Measurements from ENCODE around the gene TMEM94.

TMEM94 gene

DNA sequence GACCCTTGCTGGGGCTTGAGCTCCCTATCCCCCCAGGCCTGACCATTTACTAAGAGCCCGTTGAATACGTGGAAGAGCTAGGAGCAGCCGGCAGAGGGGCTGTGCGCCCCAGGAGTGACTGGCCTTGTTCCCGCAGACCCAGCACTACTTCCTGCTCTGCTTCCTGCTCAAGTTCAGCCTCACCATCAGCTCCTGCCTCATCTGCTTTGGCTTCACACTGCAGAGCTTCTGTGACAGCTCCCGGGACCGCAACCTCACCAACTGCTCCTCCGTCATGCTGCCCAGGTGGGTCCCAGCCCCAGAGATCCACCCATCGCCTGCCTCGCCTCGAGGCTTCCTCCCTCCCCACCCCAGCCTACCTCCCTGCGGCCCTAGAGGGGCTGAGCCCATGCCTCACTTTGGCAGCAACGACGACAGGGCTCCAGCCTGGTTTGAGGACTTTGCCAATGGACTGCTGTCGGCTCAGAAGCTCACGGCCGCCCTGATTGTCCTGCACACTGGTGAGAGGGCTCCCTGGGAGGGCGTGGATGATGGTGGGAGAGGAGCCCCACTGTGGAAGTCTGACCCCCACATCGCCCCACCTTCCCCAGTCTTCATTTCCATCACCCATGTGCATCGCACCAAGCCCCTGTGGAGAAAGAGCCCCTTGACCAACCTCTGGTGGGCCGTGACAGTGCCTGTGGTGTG, 41.7 kb downstream of the TMEM94 start:
- no peak for DNase-seq (ENCODE audit: low spot score)

DNA sequence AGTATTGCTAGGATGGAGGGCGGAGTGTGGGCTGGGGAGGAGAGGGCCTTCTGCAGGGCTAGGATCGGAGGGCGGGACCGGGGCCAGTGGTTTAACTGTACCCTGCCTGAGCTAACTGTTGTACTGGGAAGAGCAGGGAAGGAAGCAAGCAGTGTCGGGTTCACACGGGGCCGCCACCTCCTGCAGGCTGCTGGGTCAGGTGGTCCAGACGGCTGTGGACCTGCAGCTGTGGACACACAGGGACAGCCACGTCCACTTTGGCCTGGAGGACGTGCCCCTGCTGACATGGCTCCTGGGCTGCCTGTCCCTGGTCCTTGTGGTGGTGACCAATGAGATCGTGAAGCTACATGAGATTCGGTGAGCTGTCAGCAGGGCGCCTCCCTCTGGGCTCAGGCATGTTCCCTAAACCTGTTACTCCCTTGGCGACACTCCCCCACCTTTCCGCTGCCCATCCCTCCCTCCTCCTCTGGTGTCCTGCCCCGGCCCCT, 42.3 kb downstream of the TMEM94 start:
- DNase-seq (ENCODE audit: low spot score), result no peak

DNA sequence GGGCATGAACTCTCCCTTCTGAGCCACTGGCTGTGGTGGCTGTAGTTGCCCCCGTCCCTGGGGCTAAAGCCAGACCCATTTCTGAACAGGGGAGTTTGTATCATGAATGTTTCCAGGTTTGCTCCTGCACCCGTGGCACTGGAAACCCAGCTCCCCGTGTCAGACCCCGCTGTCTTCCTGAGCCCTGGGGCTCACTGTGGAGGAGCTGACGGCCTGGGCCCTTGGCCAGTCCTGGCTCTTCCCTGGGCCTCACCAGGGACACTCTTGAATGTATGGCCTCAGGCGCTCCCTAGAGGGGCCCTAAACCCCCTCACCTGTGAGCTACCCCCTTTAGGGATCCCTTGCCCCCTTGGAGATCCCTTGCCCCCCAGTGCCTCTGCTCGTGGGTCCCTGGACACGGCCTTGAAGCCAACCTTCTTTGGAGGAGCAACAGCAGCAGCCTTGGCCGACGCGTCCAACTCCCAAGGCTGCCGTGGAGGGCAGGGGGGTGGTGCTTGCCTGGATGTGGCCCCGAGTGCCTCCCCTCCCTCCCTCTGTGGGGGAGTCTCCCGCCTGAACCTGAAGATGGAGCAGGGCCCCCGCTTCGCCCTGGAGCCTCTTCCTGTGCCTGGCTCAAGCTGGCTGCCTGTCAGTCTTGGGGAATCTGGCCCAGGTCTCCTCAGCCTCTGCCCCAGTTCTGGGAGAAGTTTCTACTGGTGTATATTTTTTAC, 43.0 kb downstream of the TMEM94 start:
- DNase-seq (ENCODE audit: low spot score), result no peak

DNA sequence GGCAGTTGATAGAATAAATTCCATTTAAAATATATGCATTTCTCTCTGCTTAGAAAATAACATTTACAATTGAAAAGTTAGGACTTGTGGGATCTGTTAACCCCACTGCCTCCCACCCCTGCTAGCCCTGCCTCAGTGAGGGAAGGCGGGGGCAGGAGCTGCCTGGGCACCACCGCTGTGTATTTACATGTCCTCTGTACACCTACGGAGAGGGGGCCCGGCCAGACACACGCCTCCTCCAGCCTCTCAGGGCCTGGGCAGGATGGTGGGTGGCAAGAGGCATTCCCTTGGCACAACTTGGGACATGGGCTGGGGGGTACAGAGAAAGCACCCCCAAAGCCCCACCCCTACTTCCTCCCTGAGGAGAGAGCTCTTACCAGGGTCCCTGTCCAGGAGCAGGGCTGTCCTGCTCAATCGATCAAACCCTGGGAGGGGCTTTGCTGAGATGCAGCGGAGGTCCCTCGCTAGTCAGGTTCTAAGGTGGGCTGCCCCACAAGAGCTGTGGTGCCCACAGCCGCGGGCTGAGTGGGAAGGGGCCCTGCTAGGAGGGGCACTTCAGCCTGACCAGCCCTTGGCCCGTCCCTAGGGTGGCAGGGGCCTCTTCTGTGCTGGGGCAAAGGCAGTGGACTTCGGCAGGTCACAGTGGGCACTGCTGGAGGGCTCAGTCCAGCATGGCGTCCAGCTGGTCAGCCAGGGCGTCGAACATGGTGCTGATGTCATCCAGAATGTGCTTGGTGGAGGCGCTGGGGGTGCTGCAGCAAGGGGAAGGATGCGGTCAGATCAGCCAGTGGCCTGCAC, 44.2 kb downstream of the TMEM94 start:
- DNase-seq (ENCODE audit: low spot score), result no peak

DNA sequence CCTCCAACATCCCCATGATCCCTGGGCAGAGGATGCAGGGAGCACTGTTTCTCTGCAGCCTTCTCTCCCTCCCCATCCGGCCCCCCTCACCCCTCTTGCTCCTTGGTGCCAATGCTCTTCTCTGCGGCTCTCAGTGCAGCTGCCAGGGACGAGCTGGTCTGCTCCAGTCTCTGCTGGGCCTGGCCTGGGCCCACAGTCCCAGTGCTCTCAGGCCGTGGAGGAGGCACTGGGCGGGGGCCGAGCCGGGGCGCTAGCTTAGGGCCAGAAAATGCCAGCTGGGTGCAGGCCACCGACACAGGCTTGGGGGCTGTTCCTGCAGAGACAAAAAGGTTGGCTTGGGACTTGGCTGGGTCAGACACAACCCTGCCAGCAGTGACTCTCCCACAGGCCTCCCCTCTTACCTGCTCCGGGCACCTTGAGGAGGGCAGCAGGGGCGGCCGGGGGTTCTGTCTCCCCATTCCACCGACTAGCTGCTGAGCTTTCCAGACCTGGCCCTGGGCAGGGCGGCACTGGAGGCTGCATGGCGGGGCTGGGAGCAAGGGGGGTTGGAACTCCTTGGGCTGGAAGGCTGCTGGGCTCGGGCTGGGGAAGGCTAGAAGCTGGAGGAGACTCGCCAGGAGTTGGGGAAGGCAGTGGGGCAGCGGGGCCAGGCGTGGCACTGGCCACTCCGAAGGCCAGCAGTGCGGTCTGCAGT, 45.1 kb downstream of the TMEM94 start:
- no peak for DNase-seq (ENCODE audit: low spot score)

DNA sequence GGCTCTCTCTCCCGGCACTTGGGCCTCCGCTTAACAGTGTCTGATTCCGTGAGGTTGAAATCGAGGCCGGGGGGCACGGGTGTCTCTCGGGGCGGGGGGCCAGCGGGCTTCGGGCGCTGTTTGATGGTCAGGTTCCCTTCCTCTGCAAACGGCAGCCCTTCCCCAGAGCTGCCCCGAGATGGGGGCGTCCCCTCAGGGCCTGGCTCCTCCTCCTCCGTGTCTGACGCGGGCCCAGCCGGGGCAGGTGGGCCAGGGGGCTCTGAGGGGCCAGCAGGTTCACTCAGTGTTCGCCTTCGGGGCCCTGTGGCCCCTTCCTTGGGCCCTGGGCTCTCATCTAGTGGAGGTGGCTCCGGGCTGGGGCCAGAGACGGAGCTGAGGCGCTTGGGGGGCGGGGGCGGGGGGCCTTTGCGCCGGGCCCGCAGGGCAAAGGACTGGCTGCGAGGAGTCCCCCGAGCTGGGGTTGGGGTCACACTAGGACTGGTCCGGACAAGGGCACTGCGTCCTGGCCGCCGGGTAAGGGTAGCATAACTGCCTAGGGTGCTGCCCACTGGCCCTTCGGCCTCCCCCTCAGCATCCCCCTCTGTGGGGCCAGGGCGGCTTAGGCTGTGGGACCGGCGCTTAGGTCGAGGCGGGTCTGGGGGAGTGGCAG, 45.8 kb downstream of the TMEM94 start:
- DNase-seq (ENCODE audit: low spot score), result no peak

DNA sequence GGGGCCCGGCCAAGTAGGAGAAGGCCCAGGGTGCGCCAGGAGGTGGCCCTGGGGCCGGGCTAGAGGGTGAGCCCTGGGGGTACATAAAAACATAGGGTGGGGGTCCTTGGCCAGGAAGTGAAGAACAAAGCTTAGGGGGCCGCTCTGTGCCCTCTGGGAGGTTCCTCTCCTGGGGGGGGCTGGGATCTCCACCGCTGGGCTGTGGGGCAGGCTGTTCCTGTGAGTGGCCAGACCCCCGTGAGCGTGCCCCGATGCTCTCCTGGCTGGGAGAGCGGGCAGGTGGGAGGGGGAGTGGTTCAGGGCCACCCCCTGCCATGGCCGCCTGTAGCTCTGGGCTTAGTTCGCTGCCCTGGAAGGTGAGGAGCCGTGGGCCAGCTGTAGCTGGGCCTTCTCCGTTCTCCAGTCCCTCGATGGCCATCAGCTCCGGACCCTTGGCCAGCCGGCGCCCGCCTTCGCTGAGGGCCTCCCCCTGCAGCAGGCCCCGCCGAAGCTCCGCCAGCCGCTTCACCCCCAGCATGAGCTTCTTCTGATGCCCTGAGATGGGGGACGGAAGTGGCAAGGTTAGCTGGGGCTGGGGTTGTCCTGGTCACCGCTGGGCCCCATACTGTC, 46.4 kb downstream of the TMEM94 start:
- no peak for DNase-seq (ENCODE audit: low spot score)

DNA sequence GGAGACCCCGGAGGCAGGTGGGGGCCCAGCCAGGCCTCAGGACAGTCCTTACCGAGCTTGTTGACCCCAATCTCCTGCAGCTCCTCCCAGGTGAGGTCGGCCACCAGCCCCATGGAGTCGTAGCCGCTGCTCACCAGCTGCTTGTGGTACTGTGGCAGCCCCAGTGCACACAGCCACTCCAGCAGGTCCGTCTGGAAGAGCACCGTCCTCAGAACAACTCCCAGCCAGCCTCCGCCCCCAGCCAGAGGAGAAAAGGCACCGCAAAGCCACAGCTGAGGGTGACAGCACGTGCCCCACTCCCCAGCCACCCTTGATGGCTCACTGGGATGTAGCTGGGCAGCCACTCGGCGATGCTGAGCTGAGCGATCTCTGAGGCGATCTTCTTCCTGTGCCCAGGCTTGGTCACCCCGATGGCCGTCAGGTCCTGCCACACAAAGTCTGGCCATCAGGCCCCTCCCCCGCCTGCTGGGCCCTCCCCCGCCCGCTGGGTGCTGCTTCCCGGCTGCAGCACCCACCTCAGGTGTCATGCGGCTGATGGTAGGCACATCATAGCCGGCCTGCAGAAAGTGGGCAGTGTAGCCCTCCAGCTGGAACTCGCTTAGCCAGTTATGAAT, 47.0 kb downstream of the TMEM94 start:
- DNase-seq (ENCODE audit: low spot score), result no peak

DNA sequence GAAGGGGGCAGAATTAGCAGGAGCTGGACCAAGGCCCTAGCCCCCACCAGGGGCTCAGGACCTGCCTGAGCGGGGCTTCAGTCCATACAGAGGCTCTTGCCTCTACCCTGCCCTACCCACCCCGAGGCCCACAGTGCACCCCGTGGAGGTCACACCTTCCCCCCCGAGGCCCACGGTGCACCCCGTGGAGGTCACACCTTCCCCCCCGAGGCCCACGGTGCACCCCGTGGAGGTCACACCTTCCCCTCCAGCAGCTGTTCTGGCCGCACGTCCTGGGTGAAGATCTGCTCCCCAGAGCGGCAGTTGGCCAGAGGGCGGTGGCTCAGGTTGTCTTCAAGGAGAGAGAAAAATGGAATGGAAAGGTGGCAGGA, 47.5 kb downstream of the TMEM94 start:
- DNase-seq (ENCODE audit: low spot score), result no peak

DNA sequence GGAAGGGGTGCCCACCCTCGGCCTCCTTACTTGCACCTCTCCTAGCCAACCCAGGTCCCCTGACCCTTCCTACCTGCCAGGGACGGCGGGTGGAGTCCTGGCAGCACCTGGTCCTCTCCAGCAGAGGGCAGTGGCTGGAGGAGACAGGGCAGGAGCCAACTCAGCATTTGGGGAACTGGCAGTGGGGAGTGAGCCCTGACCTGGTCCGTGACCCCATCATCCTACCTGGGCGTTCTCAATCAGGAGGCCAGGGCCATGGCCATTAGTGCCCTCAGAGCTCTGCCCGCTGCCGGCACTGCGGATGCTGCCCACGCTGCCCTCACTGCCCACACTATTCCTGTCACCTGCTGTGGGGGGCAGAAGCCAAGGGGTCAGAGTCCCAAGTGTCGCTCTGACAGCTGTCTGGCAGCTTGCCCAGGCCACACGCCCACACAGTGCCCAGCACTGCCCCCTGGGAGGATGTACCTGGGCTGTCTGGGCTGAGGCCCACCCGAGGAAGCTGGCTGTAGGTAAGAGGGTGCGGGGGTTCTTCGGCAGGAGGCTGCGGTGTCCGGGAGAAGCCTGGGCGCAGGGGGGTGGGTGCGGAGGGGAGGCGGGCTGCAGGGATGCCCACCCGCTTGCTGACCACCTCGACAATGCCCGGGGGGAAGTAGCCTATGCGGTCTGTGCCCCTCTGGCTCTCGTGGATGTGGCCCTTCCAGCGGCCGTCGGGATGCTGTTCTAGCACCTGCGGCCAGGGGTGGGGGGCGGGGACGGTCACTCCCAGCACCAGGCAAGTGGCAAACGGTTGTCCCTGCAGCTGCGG, 48.1 kb downstream of the TMEM94 start:
- no peak for DNase-seq (ENCODE audit: low spot score)

DNA sequence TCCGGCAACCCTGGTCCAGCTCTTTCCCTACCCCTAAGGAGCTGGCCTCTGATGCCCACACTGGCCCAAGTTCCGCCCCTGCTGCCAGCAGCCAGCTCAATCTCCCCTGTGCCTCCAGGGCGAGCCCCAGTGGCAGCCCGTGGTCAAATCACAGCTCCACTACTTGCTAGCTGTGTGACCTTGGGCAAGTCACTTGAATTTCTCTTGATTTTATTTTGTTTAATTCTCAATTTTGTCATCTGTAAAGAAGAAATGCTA, 48.6 kb downstream of the TMEM94 start:
- no peak for DNase-seq (ENCODE audit: low spot score)

DNA sequence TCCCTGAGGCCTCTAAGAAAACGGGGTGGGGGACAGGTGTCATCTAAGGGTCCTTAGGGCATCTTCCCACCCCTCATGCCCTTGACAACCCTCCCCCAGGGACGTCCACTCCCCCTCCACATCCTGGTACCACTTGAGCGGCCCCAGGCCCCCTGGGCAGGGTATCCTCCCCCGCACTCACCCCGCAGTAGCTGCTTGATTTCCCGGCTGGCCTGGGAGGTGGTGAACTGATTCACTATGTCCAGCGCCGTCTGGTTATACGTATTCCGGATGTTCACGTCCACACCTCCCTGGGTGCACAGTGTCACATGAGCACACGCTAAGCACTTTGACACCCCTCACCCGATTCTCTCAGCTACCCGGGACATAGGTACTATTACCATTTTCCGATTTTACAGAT, 49.2 kb downstream of the TMEM94 start:
- DNase-seq (ENCODE audit: low spot score), result no peak

DNA sequence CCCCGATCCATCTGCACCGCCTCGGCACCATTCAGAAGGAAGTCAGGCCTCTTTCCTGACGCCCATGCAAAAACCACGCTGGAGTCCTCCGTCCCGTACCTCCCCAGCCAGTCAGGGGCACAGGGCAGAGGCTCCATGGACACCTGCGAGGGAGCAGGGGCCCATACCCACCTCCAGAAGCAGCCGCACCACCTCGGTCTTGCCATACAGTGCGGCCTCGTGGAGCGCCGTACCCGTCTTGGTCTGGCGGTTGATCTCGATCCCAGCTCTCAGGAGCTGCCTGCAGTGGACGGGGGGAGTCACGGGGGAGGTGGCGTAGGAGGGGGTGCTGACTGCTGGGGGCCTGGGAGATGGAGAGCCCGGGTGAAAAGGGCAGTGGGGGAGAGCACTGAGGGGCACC, 49.7 kb downstream of the TMEM94 start:
- DNase-seq (ENCODE audit: low spot score), result no peak

DNA sequence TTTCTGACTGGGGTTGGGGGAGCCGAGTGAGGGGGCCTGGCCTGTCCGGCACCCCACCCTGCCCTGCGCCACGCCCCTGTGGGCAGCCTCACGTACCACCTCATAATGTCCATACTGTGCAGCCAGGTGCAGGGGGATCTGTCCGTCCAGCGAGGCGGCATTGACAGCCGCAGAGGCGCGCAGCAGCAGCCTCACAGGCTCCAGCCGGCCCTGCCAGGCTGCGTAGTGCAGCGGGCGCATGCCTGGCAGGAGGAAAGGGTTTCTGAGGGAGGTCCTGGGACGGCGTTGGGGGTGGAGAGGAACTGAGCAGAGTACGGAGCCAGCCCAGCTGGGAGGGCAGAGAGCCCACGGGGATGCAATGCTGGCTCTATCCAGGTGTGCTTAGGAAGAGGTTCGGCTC, 50.5 kb downstream of the TMEM94 start:
- DNase-seq (ENCODE audit: low spot score), result no peak

DNA sequence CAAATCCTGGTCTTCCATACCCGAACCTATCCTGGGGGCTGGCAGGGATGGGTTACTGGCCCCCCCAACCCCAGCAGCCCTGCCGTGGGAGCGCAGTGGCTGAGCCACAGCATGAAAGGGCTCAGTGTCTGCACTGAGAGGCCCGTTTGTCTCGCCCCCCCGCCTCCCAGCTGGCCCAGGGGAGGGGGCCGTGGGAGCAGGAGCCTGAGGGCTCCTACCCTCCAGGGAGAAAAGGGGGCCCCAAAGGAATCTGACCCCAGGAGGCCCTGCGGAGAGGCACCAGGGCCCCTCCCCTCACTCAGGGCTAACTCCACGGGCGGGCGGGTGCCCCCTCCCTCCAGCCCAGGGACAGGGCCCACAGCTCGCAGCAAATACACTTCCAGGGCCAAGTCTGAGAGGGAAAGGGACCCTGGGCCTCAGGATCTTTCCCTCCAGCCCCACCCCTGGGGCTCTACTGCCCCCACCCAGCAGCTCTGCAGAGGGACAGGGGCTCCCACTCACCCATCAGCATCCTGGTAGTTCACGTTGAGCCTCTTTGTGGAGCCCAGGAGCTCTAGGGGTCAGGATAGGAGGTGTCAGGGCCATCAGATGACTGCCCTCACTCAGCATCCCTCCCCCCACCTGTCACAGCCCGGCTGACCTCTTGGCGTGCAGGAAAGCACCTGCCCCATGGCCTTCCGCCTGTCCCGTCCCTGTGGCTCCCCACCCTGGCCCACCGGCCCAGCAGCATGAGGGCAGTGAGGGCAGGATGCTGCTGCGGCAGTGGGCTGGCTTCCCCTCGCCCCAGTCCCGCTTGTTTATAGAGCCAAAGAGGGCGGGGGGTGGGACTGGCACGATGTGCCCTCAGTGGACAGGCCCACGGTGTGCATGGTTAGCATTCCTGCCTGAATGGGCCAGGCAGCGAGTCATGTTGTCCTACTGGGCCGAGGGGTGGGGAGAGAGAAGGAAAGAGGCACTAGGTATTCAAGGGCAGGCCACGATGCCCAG, 51.6 kb downstream of the TMEM94 start:
- no peak for DNase-seq (ENCODE audit: low spot score)

DNA sequence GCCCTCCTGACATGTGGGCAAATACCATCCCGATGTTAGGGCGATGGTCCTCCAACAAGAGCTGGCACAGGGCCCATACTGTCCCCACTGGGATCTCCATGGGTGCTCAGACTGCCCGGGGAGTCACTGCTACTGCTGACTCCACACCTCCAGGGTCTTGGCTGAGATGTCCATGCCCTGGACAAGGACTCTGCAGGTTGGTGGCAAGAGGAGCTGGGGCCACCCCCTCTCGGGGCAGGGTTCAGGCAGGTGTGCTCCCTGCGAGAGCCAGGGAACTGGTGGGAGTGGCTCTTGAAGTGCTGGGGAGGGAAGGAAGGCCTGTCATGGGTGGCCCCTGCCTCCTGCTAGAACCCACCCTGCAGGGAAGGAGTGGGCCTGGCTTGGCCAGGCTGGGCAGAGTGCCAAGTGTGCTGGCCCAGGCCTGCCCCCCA, 52.5 kb downstream of the TMEM94 start:
- no peak for DNase-seq (ENCODE audit: low spot score)

DNA sequence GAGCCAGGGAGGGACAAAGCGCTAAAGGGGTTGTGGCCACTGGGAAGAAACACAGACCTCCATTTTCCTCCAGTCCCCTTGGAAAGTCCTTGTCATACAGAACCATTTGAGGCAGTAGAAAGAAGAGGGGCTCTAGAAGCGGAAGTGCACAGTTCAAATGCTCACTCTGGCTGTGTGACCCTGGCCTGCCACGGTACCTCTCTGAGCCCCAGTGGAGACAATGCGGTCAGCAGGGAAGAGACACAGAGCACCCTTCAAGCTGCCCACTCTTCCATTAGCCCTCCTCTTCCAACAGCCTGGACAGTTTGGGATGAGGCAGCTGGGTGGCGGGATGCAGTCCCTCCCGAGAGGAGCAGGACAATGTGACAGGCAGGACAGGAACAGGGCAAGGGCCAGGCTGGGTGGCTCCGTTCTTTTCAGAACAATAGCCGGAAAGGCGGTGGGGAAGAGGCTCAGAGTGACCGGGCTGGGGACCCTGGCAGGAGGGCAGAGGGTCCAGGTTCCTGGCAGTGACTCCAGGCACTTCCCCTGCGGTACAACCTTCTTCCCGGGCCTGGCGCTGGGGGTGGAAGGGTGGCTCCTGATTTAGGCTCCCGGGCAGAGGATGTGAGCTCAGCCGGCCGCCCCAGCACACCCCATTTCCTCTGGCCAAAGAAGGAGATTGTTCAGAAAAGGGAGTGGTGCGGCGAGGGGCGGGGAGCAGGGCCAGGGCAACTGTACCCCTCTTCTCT, 53.3 kb downstream of the TMEM94 start:
- DNase-seq (ENCODE audit: low spot score), result no peak

DNA sequence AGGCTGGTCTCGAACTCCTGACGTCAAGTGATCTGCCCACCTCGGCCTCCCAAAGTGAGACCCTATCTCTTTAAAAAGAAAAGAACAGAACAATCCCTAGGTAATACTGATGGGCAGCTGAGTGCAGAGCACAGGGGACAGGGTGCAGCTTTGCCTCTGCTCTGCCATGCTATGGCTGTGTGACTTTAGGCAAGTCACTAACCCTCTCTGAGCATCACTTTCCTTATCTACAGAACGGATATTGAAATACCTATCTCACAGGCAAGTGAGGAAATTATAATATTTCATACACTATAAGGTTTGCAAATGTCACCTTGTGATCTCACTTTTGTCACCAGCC, 54.8 kb downstream of the TMEM94 start:
- no peak for DNase-seq (ENCODE audit: low spot score)
